Right lobe of liver (tissue), 6 donors: ENCODE measurements around the gene PPP2R5C. TPM values are rescaled to one million over a fixed set of nuclear protein-coding genes. Genes with fewer than 3 reads are reported as not detected.
A peak's percentile ranks its signal among the peaks of the same experiment; 100 is the strongest.

Source experiments
- ATAC-seq, 4 donors: fragments of 200-7000 bp; cut with Tn5 transposase; one replicate each; pipeline ENCODE4 v1.9.1; 2020; ENCODE audit warnings: mild to moderate bottlenecking in 4 of 4, moderate library complexity in 4 of 4
- DNase-seq, 3 donors: peaks; one replicate each; pipeline ENCODE4 v3.0.0-alpha.2; 2020
- H3K27ac ChIP-seq, 3 donors: fragments of 200-600 bp; one replicate each; pipeline ENCODE4 v1.8.0; 2022
- H3K27me3 ChIP-seq, 2 donors: fragments of 200-600 bp; one replicate each; pipeline ENCODE4 v1.8.0; 2022
- H3K36me3 ChIP-seq, 4 donors: fragments of 200-600 bp; sonication (generic) in 1 of 4; one replicate each; pipeline versions ENCODE4 v1.5.1 to v1.8.0; 2017 to 2022; ENCODE audit warnings: control low read depth in 1 of 4
- H3K4me1 ChIP-seq, 4 donors: fragments of 200-600 bp; sonication (generic) in 1 of 4; one replicate each; pipeline versions ENCODE4 v1.5.1 to v1.8.0; 2017 to 2022; ENCODE audit warnings: control low read depth in 1 of 4
- H3K4me3 ChIP-seq, 3 donors: fragments of 200-600 bp; one replicate each; pipeline ENCODE4 v1.8.0; 2022
- H3K9me3 ChIP-seq, 4 donors: fragments of 200-600 bp; sonication (generic) in 1 of 4; one replicate each; pipeline versions ENCODE4 v1.5.1 to v1.8.0; 2017 to 2022; ENCODE audit warnings: control low read depth in 1 of 4
- CTCF ChIP-seq, 4 donors: fragments of 200-600 bp in 3 of 4; fragments of 450-650 bp in 1 of 4; IDR thresholded peaks; one replicate each; pipeline versions ENCODE4 v1.5.1 to v1.8.0; 2016 to 2022; ENCODE audit warnings: antibody characterized with exemption in 4 of 4, mild to moderate bottlenecking in 2 of 4
- POLR2A ChIP-seq: fragments of 450-650 bp; IDR thresholded peaks from one replicate; pipeline ENCODE4 v1.6.1; 2017; ENCODE audit warnings: antibody characterized with exemption, mild to moderate bottlenecking
- WGBS: methylation state at CpG from one replicate; pipeline ENCODE4 v1.1.6; 2018; ENCODE audit warnings: low coverage, low lambda C conversion rate; ENCODE audit not compliant: insufficient coverage; ENCODE audit errors: missing lambda C conversion rate; 5-methylcytosine and 5-hydroxymethylcytosine counted together
- intact Hi-C, 2 donors: fragments of 100-400 bp; cut with DNase I; formaldehyde crosslinking; loops; one replicate each; pipeline versions ENCODE4 v1.11.2 to v1.14.1; 2022
- total RNA-seq, 6 experiments: library from RNA; depleted of rRNA in 2 of 6; stranded (reverse); fragments of >200 nt in 2 of 6; fragmentation: NEBNext Ultra II Directional in 3 of 6; extraction: Animal tissue kit (Norgen Biotek cat#: 25700) in 3 of 6; gene quantifications; one replicate each; pipeline versions ENCODE4 v1.1.0 to v1.2.4, GENCODE V29; 2016 to 2023
- donor health status: DM: no; HTN: yes; CAD: no.
- donor health status: DM: no; HTN: no; CAD: no.
- donor health status: DM: no; HTN: no; CAD: no.
- donor health status: DM: no; HTN: yes; CAD: no.
- donor health status: DM: no; HTN: yes; CAD: no.

The PPP2R5C gene
- total RNA-seq, 6 experiments from 2014 or later = 44.9 to 74.5 (median 55.3) TPM

GRCh38 chr14:101965770-101966722 is 204.5 kb downstream of the PPP2R5C start:
- Histone ChIP-seq H3K36me3 (no peaks in the 10 kb centered on the region), H3K4me1 (peaks cover 0 to 38% (median 6%) of the 10 kb centered on the region in 4 donors), H3K4me3 (peak overlapping the region; percentile 97 to 99 (median 98)), H3K27ac (peak overlapping the region in 2 of 3 donors; percentile 85 to 86), H3K9me3 (no peaks in the 10 kb centered on the region), H3K27me3 (no peaks in the 10 kb centered on the region)
- WGBS = 55% methylated on average over 5 of the region's 5 CpGs
- no peak for DNase-seq
- intact Hi-C loops = no loop called here
- no peak for TF ChIP-seq POLR2A
- TF ChIP-seq CTCF (IDR thresholded peaks at IDR 0.05) = no peak
- ATAC-seq = no peak

DNA sequence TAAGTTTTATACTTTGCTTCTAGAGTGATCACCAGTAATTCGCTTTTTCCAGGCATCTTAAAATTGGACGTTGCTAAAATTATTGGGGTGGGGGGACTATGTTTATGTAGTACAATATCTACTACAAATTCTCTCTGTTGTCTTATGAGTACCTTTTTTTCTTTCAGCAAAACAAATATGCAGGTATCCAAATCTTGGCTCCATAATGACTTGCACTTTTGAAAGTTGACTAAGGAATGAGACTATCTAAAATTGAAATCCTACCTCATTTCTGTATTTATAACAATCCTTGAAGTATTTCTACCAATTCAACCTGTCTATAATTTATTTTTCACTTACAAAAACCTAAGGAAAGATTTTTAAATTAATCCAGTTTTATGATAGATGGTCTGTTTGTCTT is 205.2 kb downstream of the PPP2R5C start:
- Histone ChIP-seq H3K4me3 (no peak overlapping the region), H3K9me3 (no peaks in the 10 kb centered on the region), H3K4me1 (peaks cover 0 to 45% (median 9%) of the 10 kb centered on the region in 4 donors), H3K27ac (no peak overlapping the region), H3K27me3 (no peaks in the 10 kb centered on the region), H3K36me3 (no peaks in the 10 kb centered on the region)
- WGBS = 64% methylated on average over 2 of the region's 2 CpGs
- TF ChIP-seq CTCF (IDR thresholded peaks at IDR 0.05) (no peak), POLR2A (no peak)
- intact Hi-C loops = no loop called here
- ATAC-seq (no peak), DNase-seq (no peak)

GRCh38 chr14:101968186-101968585 is 206.7 kb downstream of the PPP2R5C start:
- Histone ChIP-seq H3K4me3 (no peak overlapping the region), H3K27ac (no peak overlapping the region), H3K4me1 (peaks cover 0 to 52% (median 11%) of the 10 kb centered on the region in 4 donors), H3K36me3 (no peaks in the 10 kb centered on the region), H3K9me3 (no peaks in the 10 kb centered on the region), H3K27me3 (no peaks in the 10 kb centered on the region)
- no peak for ATAC-seq
- TF ChIP-seq CTCF (IDR thresholded peaks at IDR 0.05) (no peak), POLR2A (no peak)
- intact Hi-C loops = no loop called here
- WGBS = 68% methylated on average over 4 of the region's 4 CpGs
- peak in 1 of 3 donors; percentile 22 for DNase-seq

GRCh38 chr14:101969481-101969880 is 208.0 kb downstream of the PPP2R5C start:
- DNase-seq (no peak), ATAC-seq (no peak)
- H3K4me1 ChIP-seq = peaks cover 0 to 52% (median 11%) of the 10 kb centered on the region in 4 donors
- peak overlapping the region in 1 of 3 donors; percentile 7 for H3K27ac ChIP-seq
- H3K9me3 ChIP-seq = no peaks in the 10 kb centered on the region
- intact Hi-C loops = no loop called here
- TF ChIP-seq CTCF (IDR thresholded peaks at IDR 0.05) (no peak), POLR2A (no peak)
- no peaks in the 10 kb centered on the region for H3K36me3 ChIP-seq
- H3K27me3 ChIP-seq = no peaks in the 10 kb centered on the region
- WGBS = 73% methylated on average over 6 of the region's 9 CpGs
- no peak overlapping the region for H3K4me3 ChIP-seq
